ENCODE measurements around the gene GATD1. TPM values are rescaled to one million over a fixed set of nuclear protein-coding genes. Genes with fewer than 3 reads are reported as not detected.

GATD1 gene
- total and polyA plus RNA-seq, 10 of the 15 experiments (the other 5 are each of a cell fraction or from before 2014, with no cell fraction given), result 1.2 to 92.6 (median 22.3) TPM

GRCh38 chr11:792873-793272 lies 15.6 kb upstream of the GATD1 start:
- Histone ChIP-seq H3K9ac (ENCODE audit: control insufficient read depth, insufficient read depth, low read length) (no peak overlapping the region), H3K4me1 (ENCODE audit: control insufficient read depth, insufficient read depth, low read length) (peaks cover 22% of the 10 kb centered on the region), H3K4me2 (ENCODE audit: control insufficient read depth, insufficient read depth) (no peak overlapping the region), H2AFZ (ENCODE audit: control insufficient read depth, low read depth, low read length) (no peak overlapping the region), H3K79me2 (ENCODE audit: control insufficient read depth, insufficient read depth, low read length) (peaks cover 30% of the 10 kb centered on the region), H4K20me1 (ENCODE audit: control insufficient read depth, insufficient read depth) (no peaks in the 10 kb centered on the region), H3K9me3 (replicated peaks; ENCODE audit: control insufficient read depth, insufficient read depth, low read length) (no peaks in the 10 kb centered on the region), H3K4me3 (no peak overlapping the region), H3K27me3 (replicated peaks in 1 of 2; ENCODE audit: control insufficient read depth in 2 of 2, insufficient read depth in 2 of 2, low read length in 1 of 2) (no peaks in the 10 kb centered on the region), H3K27ac (ENCODE audit: control insufficient read depth, insufficient read depth) (no peak overlapping the region), H3K36me3 (ENCODE audit: control insufficient read depth in 2 of 2, insufficient read depth in 2 of 2, low read length in 1 of 2) (peaks cover 0 to 9% of the 10 kb centered on the region in 2 experiments; a peak in 2 of 4 replicates)
- no peak for ATAC-seq
- WGBS (ENCODE audit: insufficient coverage, insufficient replicate concordance, low lambda C conversion rate, missing lambda C conversion rate), result 83% methylated on average over 12 of the region's 13 CpGs
- DNase-seq (ENCODE audit: low read depth, low spot score), result no peak
- in situ Hi-C loops (cut with MboI), result no loop called here
- no peak for FAIRE-seq
- ChIA-PET POLR2A (no interaction called here), RAD21 (ENCODE audit: unreplicated experiment) (no interaction called here), SMC1A (ENCODE audit: uncharacterized antibody, unreplicated experiment) (no interaction called here), CTCF (no interaction called here)
- BruUV-seq (replicated peaks), result no TSS peak
- intact Hi-C loops (cut with micrococcal nuclease; ENCODE audit: unreplicated experiment), result no loop called here
- TF ChIP-seq ZBTB40 (IDR thresholded peaks at IDR 0.05; ENCODE audit: borderline replicate concordance), result no peak
- no peak for TF ChIP-seq SREBF2 (IDR thresholded peaks at IDR 0.05; ENCODE audit: low read length)
- TF ChIP-seq KAT2A (conservative IDR thresholded peaks at IDR 0.05; ENCODE audit: control insufficient read depth, low read depth, low read length), result no peak
- no peak for TF ChIP-seq RFX5 (IDR thresholded peaks at IDR 0.05; ENCODE audit: low read depth, low read length)
- TF ChIP-seq BMI1 (IDR thresholded peaks at IDR 0.05; ENCODE audit: borderline replicate concordance), result no peak
- no peak for TF ChIP-seq CREB1 (IDR thresholded peaks at IDR 0.05; ENCODE audit: low read depth)
- no peak for TF ChIP-seq ZNF687 (IDR thresholded peaks at IDR 0.05)
- TF ChIP-seq SRF (IDR thresholded peaks at IDR 0.05; ENCODE audit: low read depth in 2 of 2, low read length in 2 of 2), result no peak
- no peak for TF ChIP-seq FOXK2 (IDR thresholded peaks at IDR 0.05)
- TF ChIP-seq PAX8 (IDR thresholded peaks at IDR 0.05), result no peak
- TF ChIP-seq MEF2B (IDR thresholded peaks at IDR 0.05; ENCODE audit: partially characterized antibody, poor library complexity, severe bottlenecking), result no peak
- TF ChIP-seq SMAD5 (IDR thresholded peaks at IDR 0.05; ENCODE audit: low read depth), result no peak
- no peak for TF ChIP-seq RUNX3 (IDR thresholded peaks at IDR 0.05; ENCODE audit: low read length)
- TF ChIP-seq E4F1 (IDR thresholded peaks at IDR 0.05; ENCODE audit: borderline replicate concordance, partially characterized antibody), result no peak
- no peak for TF ChIP-seq BACH1 (IDR thresholded peaks at IDR 0.05; ENCODE audit: borderline replicate concordance)

Data from GM12878 (cell line).